ENCODE data around the gene SCGN.

The SCGN gene

DNA sequence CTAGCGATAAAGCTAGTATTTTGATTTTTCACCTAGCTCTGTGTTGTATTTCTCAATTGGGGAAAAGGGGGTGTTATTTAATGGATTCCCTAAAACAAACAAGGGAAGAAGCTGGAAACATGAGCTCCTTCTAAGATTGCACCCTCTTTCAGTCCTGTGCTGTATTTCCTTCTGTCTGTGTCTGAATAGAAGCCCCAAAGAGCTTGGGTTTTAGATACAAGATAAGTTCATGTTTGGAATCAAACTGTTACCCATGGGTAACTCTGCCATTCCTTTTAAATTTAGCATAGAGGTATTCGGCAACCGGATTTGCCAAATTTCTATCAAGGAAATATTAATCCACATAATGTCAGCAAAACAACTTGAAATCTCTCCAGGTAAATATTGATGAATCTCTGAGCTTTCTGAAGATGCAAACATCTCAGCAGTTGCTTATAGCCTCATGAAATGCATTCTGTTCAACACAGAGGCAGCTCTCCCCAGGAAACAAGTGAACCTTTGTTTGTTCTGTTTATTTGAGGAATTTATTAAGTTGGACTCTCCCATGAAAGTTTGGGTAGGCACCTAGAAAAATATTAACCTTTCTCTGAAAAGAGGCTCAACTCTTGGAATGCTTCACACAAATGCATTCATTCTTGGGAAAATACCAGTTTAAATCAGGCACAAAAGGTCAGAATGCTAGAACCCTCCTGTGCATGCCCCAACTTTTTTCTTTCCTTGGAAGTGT, 9.9 kb upstream of the SCGN start:
- Histone ChIP-seq H3K4me1 (ENCODE audit: control insufficient read depth, insufficient read depth, low read length) (no peaks in the 10 kb centered on the region), H3K36me3 (ENCODE audit: control insufficient read depth, insufficient read depth, low read length) (no peaks in the 10 kb centered on the region), H3K4me3 (ENCODE audit: low read length) (no peak overlapping the region), H3K27ac (ENCODE audit: low read depth, low read length) (no peak overlapping the region), H3K9ac (ENCODE audit: low read length) (no peak overlapping the region), H3K27me3 (ENCODE audit: control insufficient read depth, insufficient read depth, low read length) (no peaks in the 10 kb centered on the region)

DNA sequence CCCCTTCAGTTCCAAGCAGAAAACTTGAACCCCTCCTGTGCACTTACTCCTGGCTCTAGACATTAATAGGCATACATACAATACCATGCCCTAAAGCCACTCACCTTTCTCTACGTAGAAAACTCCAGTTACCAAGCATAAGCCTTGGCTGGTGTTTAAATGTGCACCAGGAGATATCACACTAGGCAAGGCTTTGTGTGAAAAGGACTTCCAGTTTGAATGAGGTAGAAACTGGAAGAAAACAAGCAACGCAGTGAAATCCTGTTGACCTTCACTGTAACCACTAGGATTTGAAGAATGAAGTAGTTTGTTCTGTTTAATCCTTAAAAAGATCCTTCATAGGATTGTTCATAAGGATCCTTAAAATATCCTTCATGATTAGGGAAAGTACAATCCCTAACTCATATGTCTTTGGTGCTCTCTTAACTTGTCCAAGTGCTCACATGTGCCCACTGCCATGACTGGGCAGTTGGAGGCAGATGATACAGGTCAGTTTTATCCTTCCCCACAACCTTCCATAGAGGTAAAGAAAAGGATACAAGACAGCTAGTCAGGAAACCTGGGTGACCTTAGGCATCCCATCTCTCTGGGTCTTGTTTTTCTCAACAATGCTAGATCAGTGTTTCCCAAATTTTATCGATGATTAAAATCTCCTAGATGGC, 9.2 kb upstream of the SCGN start:
- Histone ChIP-seq H3K36me3 (ENCODE audit: control insufficient read depth, insufficient read depth, low read length) (no peaks in the 10 kb centered on the region), H3K27me3 (ENCODE audit: control insufficient read depth, insufficient read depth, low read length) (no peaks in the 10 kb centered on the region), H3K9ac (ENCODE audit: low read length) (no peak overlapping the region), H3K4me3 (ENCODE audit: low read length) (no peak overlapping the region), H3K27ac (ENCODE audit: low read depth, low read length) (no peak overlapping the region), H3K4me1 (ENCODE audit: control insufficient read depth, insufficient read depth, low read length) (no peaks in the 10 kb centered on the region)

GRCh38 chr6:25645916-25646315, 6.1 kb upstream of the SCGN start:
- Histone ChIP-seq H3K36me3 (ENCODE audit: control insufficient read depth, insufficient read depth, low read length) (no peaks in the 10 kb centered on the region), H3K27me3 (ENCODE audit: control insufficient read depth, insufficient read depth, low read length) (no peaks in the 10 kb centered on the region)

GRCh38 chr6:25649611-25650010, 2.4 kb upstream of the SCGN start:
- H3K27ac ChIP-seq (ENCODE audit: low read depth, low read length) = no peak overlapping the region
- H3K36me3 ChIP-seq (ENCODE audit: control insufficient read depth, insufficient read depth, low read length) = no peaks in the 10 kb centered on the region
- no peaks in the 10 kb centered on the region for H3K4me1 ChIP-seq (ENCODE audit: control insufficient read depth, insufficient read depth, low read length)
- no peaks in the 10 kb centered on the region for H3K27me3 ChIP-seq (ENCODE audit: control insufficient read depth, insufficient read depth, low read length)
- H3K4me3 ChIP-seq (ENCODE audit: low read length) = no peak overlapping the region
- H3K9ac ChIP-seq (ENCODE audit: low read length) = no peak overlapping the region

More at GRCh38 chr6:25645916-25646315, 6.1 kb upstream of the SCGN start:
- no peak overlapping the region for H3K27ac ChIP-seq (ENCODE audit: low read depth, low read length)
- H3K4me3 ChIP-seq (ENCODE audit: low read length) = no peak overlapping the region
- H3K4me1 ChIP-seq (ENCODE audit: control insufficient read depth, insufficient read depth, low read length) = no peaks in the 10 kb centered on the region
- no peak overlapping the region for H3K9ac ChIP-seq (ENCODE audit: low read length)

- Histone ChIP-seq H3K4me1 (ENCODE audit: control insufficient read depth, insufficient read depth, low read length) (no peaks in the 10 kb centered on the region), H3K9ac (ENCODE audit: low read length) (no peak overlapping the region), H3K27me3 (ENCODE audit: control insufficient read depth, insufficient read depth, low read length) (no peaks in the 10 kb centered on the region), H3K27ac (ENCODE audit: low read depth, low read length) (no peak overlapping the region), H3K36me3 (ENCODE audit: control insufficient read depth, insufficient read depth, low read length) (no peaks in the 10 kb centered on the region), H3K4me3 (ENCODE audit: low read length) (no peak overlapping the region)
Measured at GRCh38 chr6:25655723-25656122, 3.7 kb downstream of the SCGN start.

GRCh38 chr6:25659633-25660368, 7.8 kb downstream of the SCGN start:
- H3K4me1 ChIP-seq (ENCODE audit: control insufficient read depth, insufficient read depth, low read length) = no peaks in the 10 kb centered on the region
- no peaks in the 10 kb centered on the region for H3K27me3 ChIP-seq (ENCODE audit: control insufficient read depth, insufficient read depth, low read length)
- H3K36me3 ChIP-seq (ENCODE audit: control insufficient read depth, insufficient read depth, low read length) = no peaks in the 10 kb centered on the region
- H3K9ac ChIP-seq (ENCODE audit: low read length) = no peak overlapping the region
- H3K4me3 ChIP-seq (ENCODE audit: low read length) = no peak overlapping the region
- H3K27ac ChIP-seq (ENCODE audit: low read depth, low read length) = no peak overlapping the region

DNA sequence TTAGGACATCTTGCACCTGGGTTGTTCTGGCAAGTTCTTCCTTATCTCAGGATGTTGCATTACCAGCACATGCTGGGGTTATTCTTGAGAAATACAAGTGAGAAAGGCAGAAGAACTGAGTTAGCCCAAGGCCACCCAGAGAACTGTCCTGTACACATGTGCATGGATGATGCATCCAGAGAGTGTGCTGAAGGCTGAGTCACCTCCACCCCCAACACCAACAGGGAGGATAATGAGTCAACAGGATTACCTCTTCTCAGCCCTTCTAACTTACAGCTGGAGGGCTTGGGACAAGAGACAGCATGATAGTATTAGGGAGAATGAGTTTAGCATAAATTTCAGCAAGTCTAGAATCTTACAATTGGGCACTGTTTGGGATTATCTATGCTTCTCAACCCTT, 8.5 kb downstream of the SCGN start:
- Histone ChIP-seq H3K9ac (ENCODE audit: low read length) (no peak overlapping the region), H3K4me1 (ENCODE audit: control insufficient read depth, insufficient read depth, low read length) (no peaks in the 10 kb centered on the region), H3K27me3 (ENCODE audit: control insufficient read depth, insufficient read depth, low read length) (no peaks in the 10 kb centered on the region), H3K27ac (ENCODE audit: low read depth, low read length) (no peak overlapping the region), H3K4me3 (ENCODE audit: low read length) (no peak overlapping the region), H3K36me3 (ENCODE audit: control insufficient read depth, insufficient read depth, low read length) (no peaks in the 10 kb centered on the region)

DNA sequence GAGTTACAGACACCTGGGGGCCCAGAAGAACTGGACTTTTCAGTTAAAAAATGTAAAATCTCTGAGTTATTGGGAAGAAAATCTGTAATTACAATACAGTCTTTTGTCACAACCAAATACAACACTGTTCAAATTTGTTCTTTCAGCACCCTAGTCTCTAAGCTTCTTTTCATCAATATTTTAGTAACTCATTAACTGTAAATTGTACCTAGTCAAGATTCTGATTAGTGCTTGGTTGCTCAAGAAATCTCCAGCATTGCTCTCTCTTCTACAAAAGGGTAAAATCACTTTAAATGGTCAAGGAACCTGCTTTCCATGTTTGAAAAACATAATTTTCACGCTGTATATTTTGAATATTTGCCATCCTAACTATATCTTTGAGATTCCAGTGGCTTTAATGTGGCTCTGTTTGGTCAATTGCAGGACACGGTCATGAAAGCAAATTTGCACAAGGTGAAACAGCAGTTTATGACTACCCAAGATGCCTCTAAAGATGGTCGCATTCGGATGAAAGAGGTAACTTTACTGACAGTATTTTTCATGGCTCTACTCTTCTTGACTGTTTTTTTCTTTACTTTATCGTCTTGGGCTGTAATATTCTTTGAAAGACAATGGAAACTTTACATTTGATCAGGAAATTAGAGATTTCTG, 9.2 kb downstream of the SCGN start:
- H3K36me3 ChIP-seq (ENCODE audit: control insufficient read depth, insufficient read depth, low read length) = no peaks in the 10 kb centered on the region
- H3K4me1 ChIP-seq (ENCODE audit: control insufficient read depth, insufficient read depth, low read length) = no peaks in the 10 kb centered on the region
- no peak overlapping the region for H3K27ac ChIP-seq (ENCODE audit: low read depth, low read length)
- H3K27me3 ChIP-seq (ENCODE audit: control insufficient read depth, insufficient read depth, low read length) = no peaks in the 10 kb centered on the region
- no peak overlapping the region for H3K9ac ChIP-seq (ENCODE audit: low read length)
- H3K4me3 ChIP-seq (ENCODE audit: low read length) = no peak overlapping the region

GRCh38 chr6:25665455-25665854, 13.4 kb downstream of the SCGN start:
- no peaks in the 10 kb centered on the region for H3K4me1 ChIP-seq (ENCODE audit: control insufficient read depth, insufficient read depth, low read length)
- H3K27ac ChIP-seq (ENCODE audit: low read depth, low read length) = no peak overlapping the region
- H3K9ac ChIP-seq (ENCODE audit: low read length) = no peak overlapping the region
- H3K4me3 ChIP-seq (ENCODE audit: low read length) = no peak overlapping the region
- H3K36me3 ChIP-seq (ENCODE audit: control insufficient read depth, insufficient read depth, low read length) = no peaks in the 10 kb centered on the region
- H3K27me3 ChIP-seq (ENCODE audit: control insufficient read depth, insufficient read depth, low read length) = no peaks in the 10 kb centered on the region

DNA sequence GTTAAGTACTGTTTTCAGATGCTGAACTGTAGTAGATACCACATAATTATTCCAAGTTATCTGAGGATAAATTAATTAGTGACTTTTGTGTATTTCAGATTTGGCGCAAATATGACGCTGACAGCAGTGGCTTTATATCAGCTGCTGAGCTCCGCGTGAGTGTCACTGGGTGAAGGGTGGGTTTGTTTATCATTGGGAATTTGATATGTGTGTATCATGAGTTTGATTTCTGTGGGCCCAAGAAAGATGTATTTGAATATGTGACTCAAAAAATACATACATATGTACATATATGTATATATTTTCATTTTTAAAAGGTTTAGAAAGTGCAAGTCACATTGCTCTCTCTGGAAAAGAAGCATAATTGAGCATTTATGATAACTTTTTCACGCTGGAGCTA, 17.4 kb downstream of the SCGN start:
- H3K4me1 ChIP-seq (ENCODE audit: control insufficient read depth, insufficient read depth, low read length) = no peaks in the 10 kb centered on the region

GRCh38 chr6:25670208-25670607, 18.2 kb downstream of the SCGN start:
- Histone ChIP-seq H3K4me3 (ENCODE audit: low read length) (no peak overlapping the region), H3K27me3 (ENCODE audit: control insufficient read depth, insufficient read depth, low read length) (no peaks in the 10 kb centered on the region), H3K4me1 (ENCODE audit: control insufficient read depth, insufficient read depth, low read length) (no peaks in the 10 kb centered on the region), H3K27ac (ENCODE audit: low read depth, low read length) (no peak overlapping the region), H3K36me3 (ENCODE audit: control insufficient read depth, insufficient read depth, low read length) (no peaks in the 10 kb centered on the region), H3K9ac (ENCODE audit: low read length) (no peak overlapping the region)

More for the DNA sequence above, 17.4 kb downstream of the SCGN start:
- H3K4me3 ChIP-seq (ENCODE audit: low read length) = no peak overlapping the region
- H3K36me3 ChIP-seq (ENCODE audit: control insufficient read depth, insufficient read depth, low read length) = no peaks in the 10 kb centered on the region
- H3K27ac ChIP-seq (ENCODE audit: low read depth, low read length) = no peak overlapping the region
- H3K27me3 ChIP-seq (ENCODE audit: control insufficient read depth, insufficient read depth, low read length) = no peaks in the 10 kb centered on the region
- H3K9ac ChIP-seq (ENCODE audit: low read length) = no peak overlapping the region

GRCh38 chr6:25670793-25671513, 18.9 kb downstream of the SCGN start:
- no peaks in the 10 kb centered on the region for H3K4me1 ChIP-seq (ENCODE audit: control insufficient read depth, insufficient read depth, low read length)

More at GRCh38 chr6:25670793-25671513, 18.9 kb downstream of the SCGN start:
- no peak overlapping the region for H3K9ac ChIP-seq (ENCODE audit: low read length)
- no peaks in the 10 kb centered on the region for H3K36me3 ChIP-seq (ENCODE audit: control insufficient read depth, insufficient read depth, low read length)
- no peak overlapping the region for H3K4me3 ChIP-seq (ENCODE audit: low read length)
- H3K27ac ChIP-seq (ENCODE audit: low read depth, low read length) = no peak overlapping the region
- H3K27me3 ChIP-seq (ENCODE audit: control insufficient read depth, insufficient read depth, low read length) = no peaks in the 10 kb centered on the region

Measured in rectal smooth muscle tissue (tissue), 1 donor.